Stimulated activated CD4-positive, alpha-beta T cell treated with anti-CD3 and anti-CD28 coated beads, Interleukin-4, amount 100 ng/mL, for 4 hours (primary cell): ENCODE measurements around the gene RGS3.
"Not testable (repeated sequence)": the region's sequence is repeated elsewhere in the genome, so short reads cannot be mapped to it uniquely, and the experiment has no call there.

ENCODE experiments used
- DNase-seq, 2 experiments: peaks; one replicate each; pipeline ENCODE4 v3.0.0-alpha.2; 2020

The RGS3 gene

DNA sequence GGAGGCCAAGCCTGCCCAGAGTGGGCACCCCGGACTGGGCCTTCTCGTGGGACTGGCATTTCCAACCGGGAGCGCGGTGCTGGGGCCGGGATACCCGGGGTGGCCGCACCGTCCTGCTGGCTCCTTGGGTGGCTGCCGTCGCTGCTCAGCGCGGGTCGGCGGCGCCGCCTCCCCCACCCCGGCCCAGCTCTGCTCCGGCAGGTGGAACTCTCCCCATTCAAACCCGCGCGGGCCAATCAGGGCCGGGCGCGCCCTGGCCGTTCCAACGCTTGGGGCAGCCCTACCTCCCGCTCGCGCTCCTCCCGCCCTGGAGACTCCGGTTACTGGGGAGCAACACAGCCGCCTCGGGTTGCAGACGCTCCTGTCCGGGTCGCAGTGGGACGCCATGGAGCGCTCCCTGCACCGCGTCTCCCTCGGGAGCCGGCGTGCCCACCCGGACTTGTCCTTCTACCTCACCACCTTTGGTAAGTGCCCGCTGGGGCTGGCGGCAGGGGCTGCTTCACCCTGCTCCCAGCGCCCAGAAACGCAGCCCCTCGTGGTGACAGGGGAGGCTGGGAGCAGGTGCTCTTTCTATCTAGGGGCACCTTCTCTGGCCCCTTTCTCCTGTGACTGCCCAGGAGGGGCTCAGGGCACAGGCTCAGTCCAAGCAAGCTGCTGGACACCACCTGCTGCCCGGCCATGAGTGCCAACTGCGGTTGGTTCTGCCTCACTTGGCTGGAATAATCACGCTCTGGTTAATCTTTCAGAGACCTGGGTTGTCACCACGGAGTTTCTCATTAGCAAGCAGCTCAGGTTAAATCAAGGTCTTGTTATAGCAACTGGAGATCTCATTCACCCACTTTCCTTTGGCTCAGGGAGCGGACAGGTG lies at the start of gene RGS3:
Gene RGS3 (plus strand): TSS at position 310 of the 868 bp plus-strand sequence. CDS start 76 bp downstream, at position 386.
- DNase-seq, result no peak

DNA sequence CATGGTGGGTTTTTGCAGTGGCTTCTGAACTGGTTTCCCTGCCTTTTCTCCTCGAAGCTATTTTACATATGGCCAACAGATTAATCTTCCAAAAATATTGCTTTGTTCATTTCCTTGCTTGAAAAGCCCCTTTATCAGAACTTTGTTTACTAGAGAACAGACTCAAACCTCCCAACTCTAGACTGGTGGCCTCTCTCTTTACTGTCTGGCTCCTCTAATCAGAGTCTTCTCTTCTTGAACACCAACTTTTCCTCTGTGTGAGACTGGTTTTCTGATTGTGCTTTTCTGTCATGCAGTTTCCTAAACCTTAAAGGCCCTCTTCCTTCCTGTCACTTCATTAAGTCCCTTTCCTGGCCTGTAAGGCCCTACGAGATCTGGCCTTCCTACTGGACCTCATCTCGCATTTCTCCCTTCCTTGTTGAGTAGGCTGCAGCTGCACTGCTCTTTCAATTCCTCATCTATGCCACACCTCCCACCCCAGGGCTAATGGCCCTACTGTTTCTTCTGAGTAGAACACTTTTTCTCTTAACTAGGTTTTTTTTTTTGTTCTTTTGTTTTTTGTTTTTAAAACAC lies 47.3 kb upstream of the RGS3 start:
- DNase-seq, result no peak

DNA sequence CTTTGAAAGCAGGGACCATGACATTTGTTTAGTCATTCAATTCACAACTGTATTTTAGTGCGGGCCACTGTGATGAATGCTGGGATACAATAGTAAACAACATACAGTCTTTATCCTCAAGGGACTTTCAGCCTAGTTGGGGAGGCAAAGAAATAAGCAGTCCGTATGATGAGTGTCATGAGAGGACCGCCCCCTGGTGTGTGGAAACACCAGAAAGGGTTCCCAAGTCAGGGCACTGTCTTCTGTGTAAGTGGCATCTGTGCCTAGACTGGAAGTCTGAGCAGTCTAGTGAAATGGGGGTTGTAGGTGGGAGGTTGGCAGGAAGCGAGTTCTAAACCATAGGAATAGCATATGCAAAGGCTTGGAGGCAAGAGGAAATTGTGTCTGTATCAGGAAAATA lies 46.2 kb upstream of the RGS3 start:
- DNase-seq, result no peak

DNA sequence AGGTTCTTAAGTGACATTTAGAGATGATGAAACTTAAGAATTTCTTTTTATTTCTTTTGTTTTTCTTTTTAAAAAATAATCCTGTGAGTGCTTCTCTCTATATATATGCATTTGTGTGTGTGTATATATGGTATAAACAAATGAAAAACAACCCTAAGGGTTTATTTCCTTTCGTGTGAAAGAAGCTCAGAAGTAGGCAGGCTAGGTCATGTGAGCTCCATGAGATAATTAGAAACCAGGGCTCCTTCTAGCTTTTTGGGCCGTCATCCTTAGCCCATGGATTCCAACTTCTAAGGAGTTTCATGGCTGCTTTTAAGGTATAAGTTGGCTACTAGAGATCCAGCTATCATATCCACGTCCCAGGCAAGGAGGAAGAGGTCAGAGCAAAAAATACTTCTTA lies 41.8 kb upstream of the RGS3 start:
- no peak for DNase-seq

DNA sequence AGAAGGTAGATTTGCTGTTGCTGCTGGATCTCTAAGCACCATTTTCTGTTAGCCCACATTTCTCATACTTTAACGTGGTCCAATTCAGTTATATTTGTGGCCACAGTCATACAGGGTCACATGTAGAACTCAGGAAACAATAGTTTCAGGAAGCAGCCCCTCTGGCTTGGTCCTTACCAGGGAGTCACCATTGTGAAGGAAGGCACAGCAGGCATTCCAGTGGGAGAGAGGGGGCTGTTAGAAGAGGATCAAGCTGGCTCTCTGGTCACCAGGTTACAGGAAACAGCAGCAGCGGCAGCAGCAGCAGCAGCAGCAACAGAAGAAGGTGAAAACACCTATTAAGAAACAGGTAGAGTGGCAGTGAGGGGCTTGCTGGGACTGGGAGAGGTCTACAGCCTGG lies 38.5 kb upstream of the RGS3 start:
- DNase-seq, result no peak

DNA sequence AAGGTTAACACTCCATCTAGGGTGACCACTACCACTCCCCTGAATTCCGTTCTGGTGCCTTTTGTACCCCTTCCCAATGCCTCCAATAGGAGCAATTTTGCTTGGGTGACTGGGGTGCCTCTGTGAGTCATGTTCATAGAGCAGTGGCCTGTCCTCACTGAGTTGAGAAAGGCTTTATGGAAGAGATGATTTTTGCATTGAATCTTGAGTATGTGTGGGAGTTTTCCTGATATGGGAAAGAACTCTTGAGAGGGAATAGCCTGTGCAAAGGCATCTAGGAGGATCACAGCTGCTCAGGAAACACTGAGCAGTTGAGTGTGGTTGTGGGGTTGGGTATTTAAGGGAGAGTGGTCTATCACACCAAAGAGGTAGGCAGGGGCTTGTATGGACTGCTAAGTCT lies 36.8 kb upstream of the RGS3 start:
- no peak for DNase-seq

DNA sequence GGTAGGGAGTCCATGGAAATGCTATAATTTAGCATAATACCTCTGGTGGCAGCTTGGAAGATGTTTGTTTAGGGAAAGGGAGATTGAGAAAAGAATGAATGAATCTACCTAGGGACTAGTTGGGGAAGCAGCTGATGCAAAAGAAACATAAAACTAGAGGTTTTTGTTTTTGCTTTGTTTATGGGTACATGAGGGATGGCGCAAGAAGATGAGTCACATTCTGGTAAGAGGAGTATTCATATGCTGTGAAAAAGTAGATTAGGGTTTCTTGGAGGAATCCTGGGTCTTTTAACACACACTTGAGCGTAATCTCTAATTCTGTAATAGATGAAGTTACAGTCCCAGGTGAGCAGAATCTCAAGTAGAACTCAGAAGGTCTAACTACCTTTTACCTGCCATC lies 35.9 kb upstream of the RGS3 start:
- no peak for DNase-seq

DNA sequence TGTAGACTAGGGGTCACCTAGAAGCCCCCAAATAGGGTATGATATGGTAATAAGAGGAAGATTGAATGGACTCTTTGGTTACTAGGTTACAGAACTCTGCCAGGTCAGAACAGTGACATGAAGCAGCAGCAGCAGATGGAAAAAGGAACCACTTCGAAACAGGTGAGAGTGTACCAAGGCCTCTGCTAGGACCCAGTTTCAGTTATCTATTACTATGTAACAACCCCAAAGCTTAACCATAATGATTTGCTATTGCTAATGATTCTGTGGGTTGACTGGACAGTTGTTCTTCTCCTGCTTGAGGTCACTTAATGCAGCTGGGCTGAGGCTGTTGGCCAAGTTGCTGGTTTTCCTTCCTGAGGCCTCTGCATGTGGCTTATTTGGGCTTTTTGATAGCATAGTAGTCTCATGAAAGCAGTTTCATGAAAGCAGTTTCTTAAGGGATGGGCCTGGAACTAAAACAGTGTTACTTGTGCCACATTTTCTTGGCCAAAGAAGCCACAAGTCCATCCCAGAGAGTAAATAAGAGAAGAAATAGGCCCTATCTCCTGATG lies 35.4 kb upstream of the RGS3 start:
- DNase-seq, result no peak

DNA sequence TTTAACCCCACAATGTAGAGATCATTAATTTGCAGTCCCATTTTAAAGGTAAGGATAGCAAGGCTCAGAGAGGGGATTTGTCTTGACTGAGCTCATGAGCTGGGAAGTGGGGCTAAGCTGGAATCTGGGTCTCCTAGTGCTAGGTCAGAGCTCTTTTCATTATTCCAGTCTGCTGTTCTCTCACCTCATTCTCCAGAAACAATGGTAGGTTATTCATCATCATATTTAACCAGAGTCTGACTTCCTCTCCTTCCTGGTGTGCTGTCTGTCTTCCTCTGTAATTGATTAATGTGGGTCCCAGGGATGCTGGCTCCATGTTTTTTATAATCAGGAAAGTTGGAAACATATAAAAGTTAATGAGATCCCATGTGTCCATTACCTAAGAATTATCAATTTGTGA lies 32.3 kb upstream of the RGS3 start:
- DNase-seq, result no peak

DNA sequence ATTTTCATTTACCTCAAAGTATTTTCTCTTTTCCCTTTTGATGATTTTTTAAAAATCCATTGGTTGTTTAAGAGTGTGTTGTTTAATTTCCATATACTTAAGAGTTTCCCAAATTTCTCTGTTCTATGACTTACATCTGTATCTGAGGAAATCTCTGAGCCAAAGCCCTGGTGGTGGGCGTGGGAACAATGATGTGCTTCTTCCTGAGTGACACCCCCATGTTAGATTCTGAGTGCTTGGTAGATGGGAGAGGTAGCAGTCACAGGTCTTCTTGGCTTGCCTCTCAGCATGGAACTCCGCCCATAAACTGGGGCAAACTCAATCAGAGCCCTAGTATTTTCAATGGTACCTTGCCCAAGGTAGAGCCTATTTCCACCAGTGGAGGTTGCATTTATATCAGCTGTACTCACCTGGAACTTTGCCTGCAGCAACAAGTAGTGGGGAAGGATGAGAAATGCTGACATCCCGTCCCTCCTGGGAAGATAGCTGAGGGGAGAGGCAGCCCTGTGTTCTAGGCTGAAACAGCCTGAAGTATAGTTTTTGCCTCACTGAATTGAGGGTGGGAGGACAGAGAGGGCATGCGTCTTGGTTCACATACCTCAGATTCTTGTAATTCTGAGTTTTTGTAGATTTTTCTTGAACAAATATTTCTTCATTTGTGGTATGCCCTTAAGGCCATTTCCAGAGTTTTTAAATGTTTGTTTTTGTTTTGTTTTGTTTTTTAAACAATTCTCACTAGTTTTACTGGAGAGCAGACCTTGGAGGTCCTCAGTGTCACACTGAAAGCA lies 26.6 kb upstream of the RGS3 start:
- no peak for DNase-seq

DNA sequence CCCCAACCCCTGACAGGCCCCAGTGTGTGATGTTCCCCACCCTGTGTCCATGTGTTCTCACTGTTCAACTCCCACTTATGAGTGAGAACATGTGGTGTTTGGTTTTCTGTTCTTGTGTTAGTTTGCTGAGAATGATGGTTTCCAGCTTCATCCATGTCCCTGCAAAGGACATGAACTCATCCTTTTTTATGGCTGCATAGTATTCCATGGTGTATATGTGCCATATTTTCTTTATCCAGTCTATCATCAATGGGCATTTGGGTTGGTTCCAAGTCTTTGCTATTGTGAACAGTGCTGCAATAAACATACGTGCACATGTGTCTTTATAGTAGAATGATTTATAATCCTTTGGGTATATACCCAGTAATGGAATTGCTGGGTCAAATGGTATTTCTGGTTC lies 25.8 kb upstream of the RGS3 start:
- DNase-seq, result not testable (repeated sequence)

DNA sequence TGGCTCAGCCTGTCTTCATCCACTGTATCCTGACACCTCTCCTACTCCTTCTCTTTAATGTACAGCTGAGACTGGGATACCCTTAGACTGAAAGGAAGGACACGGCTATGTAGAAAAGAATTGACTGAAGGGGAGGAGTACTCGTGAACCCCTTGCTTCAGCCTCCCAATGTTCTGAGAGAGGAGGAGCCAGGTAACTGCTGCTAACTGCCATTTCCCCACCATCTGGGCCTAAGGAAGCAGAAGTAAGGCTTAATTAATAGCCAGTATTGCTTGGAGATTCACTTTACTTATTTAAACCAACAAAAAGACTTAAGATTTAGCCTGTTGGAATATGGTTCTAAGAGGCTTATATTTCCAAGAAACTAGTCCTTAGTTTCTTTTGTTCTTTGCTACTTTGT lies 18.8 kb upstream of the RGS3 start:
- no peak for DNase-seq

DNA sequence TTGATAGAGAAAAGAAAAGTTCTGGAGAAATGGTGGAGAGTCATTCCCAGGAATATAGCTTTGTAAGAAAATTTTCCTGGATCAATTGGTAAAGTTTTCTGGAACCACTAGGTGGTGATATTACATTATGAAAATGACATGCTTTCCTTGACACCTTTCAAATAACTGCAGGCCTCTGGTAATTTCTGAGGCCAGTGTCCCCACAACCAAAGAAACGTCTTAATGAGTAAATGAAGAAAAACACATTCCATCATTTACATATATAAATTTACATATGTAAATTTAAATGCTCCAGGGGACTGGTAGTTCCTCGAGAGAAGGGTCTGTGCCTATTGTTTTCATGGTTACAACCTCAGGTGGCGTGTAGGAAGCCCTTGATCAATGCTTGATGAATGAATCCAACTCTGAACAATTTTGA lies 17.2 kb upstream of the RGS3 start:
- no peak for DNase-seq

DNA sequence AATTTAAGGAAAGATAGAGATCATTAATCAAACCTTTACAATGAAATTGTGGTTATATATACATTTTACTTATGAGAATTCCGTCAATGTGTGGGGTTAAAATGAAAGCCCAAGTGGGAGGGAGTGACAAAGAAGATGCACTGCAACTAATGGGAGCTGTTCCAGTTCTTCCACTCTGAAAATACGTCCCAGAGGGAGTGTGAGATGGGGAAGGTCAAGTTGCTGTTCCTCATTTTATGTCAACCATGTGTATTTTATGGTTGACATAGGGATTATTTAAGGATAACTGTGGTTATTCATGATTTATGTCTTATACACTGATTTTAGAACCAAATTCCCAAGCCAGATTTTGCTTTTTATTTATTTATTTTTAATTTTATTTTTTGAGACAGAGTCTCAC lies 14.2 kb upstream of the RGS3 start:
- DNase-seq, result no peak

DNA sequence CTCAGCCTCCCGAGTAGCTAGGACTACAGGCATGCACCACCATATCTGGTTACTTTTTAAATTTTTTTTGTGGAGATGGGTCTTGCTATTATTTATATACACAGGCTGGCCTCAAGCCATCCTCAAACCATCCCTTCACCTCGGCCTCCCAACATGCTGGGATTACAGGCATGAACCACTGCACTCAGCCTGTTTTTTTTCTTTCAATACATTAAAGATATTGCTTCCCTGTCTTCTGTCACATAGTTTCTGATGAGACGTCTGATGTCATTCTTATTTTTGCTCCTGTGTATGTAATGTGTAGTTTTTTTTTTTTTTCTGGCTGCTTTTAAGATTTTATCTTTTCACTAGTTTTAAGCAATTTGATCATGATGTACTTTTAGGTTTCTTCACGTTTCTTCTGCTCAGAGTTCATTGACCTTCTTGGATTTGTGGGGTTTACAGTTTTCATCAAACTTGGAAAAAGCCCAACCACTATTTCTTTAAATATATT lies 11.4 kb upstream of the RGS3 start:
- DNase-seq, result no peak

DNA sequence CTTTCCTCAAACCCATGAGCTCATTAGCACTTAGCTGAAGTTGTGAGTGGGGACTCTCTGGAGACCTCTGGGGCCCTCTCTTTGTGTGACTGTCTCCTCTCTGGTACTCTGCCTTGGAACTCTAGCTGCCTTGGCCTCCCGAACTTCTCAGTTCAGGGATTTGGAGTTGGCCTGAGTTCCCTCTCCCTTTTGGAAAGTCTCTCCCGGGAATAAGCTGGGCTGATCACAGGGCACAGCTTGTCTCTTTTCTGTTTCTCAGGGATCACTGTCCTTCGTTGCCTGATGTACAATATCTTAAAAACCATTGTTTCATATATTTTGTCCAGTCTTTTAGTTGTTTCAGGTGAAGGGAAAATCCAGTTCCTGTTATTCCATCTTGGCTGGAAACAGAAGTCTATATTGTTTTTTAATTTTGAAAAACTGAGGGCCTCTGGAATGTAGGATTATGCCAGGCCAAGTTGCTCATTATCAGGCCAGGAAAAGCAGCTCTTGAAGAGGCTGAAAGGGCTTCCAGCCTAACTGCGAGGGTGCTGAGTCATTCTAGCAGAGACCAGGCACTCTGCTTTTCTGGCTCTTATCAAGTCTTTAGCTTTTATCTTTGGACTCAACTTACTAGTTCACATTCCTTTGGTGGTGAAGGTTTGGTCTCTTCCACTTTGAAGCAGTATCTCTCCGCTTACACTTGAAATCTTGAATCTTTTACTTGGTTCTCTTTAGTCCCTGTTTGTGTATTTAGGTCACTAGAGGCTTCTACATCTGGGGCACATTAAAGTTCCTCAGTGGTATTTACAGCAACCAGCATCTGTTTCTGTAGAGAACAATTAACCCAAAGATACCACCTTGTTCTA lies 8.4 kb upstream of the RGS3 start:
- DNase-seq, result no peak

DNA sequence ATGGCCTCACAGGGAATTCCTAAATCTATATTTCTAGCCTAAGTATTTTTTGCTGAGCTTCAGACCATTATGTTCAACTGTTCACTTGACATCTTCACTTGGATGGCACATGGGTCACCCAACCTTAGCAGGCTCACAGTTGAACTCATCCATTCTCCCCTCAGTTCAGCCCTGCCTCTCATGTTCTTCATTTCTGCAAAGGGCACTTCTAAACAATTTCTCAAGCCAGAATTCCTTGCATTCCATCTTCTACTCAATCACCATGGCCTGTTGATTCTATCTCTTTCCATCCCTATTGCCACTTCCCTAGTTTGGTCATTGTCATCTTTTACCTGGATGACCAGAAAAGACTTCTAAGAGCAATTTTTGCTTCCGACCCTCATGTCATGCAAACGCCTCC lies 7.3 kb upstream of the RGS3 start:
- DNase-seq, result no peak

DNA sequence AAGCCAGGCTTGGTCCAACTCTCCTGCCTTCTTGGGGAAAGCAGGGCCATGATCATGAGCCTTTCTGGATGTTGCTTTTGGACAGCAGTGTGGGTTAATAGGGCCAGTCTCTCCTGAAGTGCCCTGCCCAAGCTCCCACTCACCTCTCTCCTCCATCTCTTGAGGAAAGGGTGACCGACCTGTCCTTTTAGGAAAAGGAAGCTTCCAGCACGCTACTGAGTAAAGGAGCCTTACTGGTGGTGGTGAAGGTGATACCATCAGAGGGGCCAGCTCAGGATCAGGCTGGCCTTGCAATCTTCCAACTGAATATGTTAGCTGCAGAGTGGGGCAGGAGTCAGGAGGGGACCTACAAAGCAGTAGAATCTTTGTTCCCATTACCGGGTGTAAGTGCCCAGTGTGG lies 2.2 kb upstream of the RGS3 start:
- DNase-seq, result no peak

DNA sequence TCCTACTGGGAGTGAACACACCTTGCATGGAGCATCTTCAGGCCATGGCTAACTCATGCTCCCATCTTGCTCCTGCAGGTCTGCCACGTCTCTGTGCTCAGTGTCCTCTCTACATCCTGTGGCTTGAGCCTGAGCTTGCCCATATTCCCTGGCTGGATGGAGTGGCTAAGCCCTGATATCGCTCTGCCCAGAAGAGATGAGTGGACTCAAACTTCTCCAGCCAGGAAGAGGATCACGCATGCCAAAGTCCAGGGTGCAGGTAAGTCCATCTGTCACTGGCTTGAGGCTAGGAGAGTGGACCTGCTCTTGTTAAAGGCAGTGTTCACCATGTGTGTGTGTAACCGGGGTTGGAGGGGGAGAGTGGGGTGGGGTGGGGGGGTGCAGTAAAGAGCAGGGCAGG lies 1.6 kb upstream of the RGS3 start:
- no peak for DNase-seq

DNA sequence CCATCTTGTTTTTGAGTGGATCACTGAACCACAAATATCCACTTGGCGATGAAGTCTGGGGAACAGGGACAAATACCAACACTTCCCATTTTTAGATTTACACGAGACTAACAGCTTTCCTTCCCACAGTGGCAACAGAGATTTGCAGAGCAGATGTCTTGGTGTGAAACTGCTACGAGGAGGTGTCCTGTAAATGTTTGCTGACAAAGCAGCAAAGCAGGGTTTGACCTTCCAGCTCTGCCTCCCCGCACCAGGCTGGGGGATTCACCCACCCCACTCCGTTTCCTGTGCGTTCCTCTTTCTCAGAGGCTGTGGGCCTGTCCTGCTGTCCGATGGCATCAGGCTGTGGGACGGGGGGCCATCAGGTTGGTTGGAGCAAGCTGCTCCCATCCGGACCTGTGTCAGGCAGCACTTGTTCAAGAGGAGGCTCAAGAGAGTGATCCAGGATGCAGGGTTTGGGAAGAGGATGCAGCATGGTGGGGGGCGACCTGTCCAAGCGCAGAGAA lies 693 bp upstream of the RGS3 start:
- no peak for DNase-seq

DNA sequence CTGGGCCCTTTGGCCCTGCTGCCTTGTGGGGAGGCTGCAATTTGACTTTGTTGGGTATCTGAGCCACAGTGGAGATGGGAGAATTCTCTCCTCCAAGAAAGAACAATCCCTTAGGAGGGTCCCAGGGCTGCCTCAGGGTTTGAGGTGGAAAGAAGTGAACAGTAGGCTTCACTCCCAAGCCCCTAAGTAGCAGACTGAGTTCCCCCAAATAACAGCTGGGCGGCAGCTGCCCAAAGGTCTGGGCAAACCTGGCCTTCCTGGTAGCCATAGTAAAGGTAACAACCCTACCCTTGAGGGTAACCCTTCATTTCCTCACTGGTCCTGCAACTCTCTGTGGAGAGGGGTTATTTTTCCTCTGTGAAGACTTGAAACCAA lies 746 bp downstream of the RGS3 start:
- DNase-seq, result no peak

DNA sequence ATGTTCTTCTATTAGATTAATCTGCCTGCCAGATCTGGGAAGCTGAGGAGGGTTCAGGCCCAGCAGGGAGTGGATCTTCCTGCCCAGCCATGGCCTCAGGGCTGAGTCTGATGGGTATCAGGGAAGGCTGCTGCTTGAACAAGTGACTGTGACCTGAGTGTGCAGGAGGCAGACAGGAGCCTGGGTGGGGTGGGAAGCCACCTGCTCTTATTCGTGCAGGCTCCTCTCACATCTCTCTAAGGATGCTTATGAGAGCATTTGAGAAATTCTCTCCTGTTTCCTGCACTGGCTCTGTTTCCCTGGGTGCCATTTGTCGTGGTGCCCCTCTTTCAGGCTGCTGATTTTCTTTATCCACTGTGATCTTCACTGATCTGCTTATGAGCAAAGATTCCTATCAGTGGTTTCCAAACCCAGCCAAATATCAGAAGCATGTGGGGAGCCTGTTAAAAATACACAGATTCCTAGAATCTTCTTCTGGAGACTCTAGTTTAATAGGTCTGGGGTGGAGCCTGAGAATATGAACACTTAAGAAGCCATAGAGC lies 2.1 kb downstream of the RGS3 start:
- no peak for DNase-seq
